MM.1S (cell line): ENCODE measurements around the gene GP9.

Experiments used
- DNase-seq: peaks from one replicate; pipeline ENCODE4 v3.0.0-alpha.2; 2015
- H2AFZ ChIP-seq: fragments of 300-600 bp; sonication (generic); 2 replicates; pipeline ENCODE4 v1.6.0; 2016; ENCODE audit warnings: antibody characterized with exemption, low read length
- H3F3A ChIP-seq: fragments of 300-600 bp; sonication (generic); 2 replicates; pipeline ENCODE4 v1.6.1; 2016; ENCODE audit warnings: mild to moderate bottlenecking, antibody characterized with exemption, low read length, moderate library complexity, mixed read lengths; ENCODE audit not compliant: insufficient read depth
- H3K27ac ChIP-seq: fragments of 300-600 bp; sonication (generic); 2 replicates; pipeline ENCODE4 v1.5.1; 2016; ENCODE audit warnings: mild to moderate bottlenecking, low read length
- H3K27me3 ChIP-seq: fragments of 300-600 bp; sonication (generic); replicated peaks from 2 replicates; pipeline ENCODE4 v1.6.0; 2016; ENCODE audit warnings: low read length; ENCODE audit not compliant: insufficient read depth
- H3K36me3 ChIP-seq: fragments of 300-600 bp; sonication (generic); replicated peaks from 2 replicates; pipeline ENCODE4 v1.6.1; 2016; ENCODE audit warnings: mild to moderate bottlenecking, low read length, mixed read lengths; ENCODE audit not compliant: insufficient read depth
- H3K4me1 ChIP-seq: fragments of 300-600 bp; sonication (generic); 2 replicates; pipeline ENCODE4 v1.6.1; 2016; ENCODE audit warnings: low read length, mixed read lengths
- H3K4me2 ChIP-seq: fragments of 300-600 bp; sonication (generic); 2 replicates; pipeline ENCODE4 v1.6.0; 2016; ENCODE audit warnings: low read depth, low read length
- H3K4me3 ChIP-seq: fragments of 300-600 bp; sonication (generic); 2 replicates; pipeline ENCODE4 v1.5.1; 2016; ENCODE audit warnings: low read length, mixed read lengths
- H3K79me2 ChIP-seq: fragments of 300-600 bp; sonication (generic); 2 replicates; pipeline ENCODE4 v1.6.1; 2016; ENCODE audit warnings: mixed run types, low read length, mixed read lengths
- H3K9ac ChIP-seq: fragments of 300-600 bp; sonication (generic); 2 replicates; pipeline ENCODE4 v1.6.1; 2016; ENCODE audit warnings: low read length, mixed read lengths
- H3K9me2 ChIP-seq: fragments of 300-600 bp; sonication (generic); replicated peaks from 2 replicates; pipeline ENCODE4 v1.6.1; 2016; ENCODE audit warnings: mild to moderate bottlenecking, low read length, mixed read lengths; ENCODE audit not compliant: insufficient read depth
- H3K9me3 ChIP-seq: fragments of 300-600 bp; sonication (generic); replicated peaks from 2 replicates; pipeline ENCODE4 v1.6.1; 2016; ENCODE audit warnings: mild to moderate bottlenecking, low read length, mixed read lengths; ENCODE audit not compliant: insufficient read depth
- H4K20me1 ChIP-seq: fragments of 300-600 bp; sonication (generic); 2 replicates; pipeline ENCODE4 v1.6.1; 2016; ENCODE audit warnings: mild to moderate bottlenecking, low read length, moderate library complexity, mixed read lengths; ENCODE audit not compliant: insufficient read depth
- CTCF ChIP-seq: fragments of 300-600 bp; sonication (generic); IDR thresholded peaks from 2 replicates; pipeline ENCODE4 v1.5.1; 2016; ENCODE audit warnings: antibody characterized with exemption, low read length, mixed read lengths
- EZH2 ChIP-seq: fragments of 300-600 bp; sonication (generic); optimal IDR thresholded peaks from 2 replicates; pipeline ENCODE3; 2017; ENCODE audit warnings: low read depth, mild to moderate bottlenecking, antibody characterized with exemption, low read length, mixed read lengths
- EZH2phosphoT487 ChIP-seq: fragments of 300-600 bp; sonication (generic); IDR thresholded peaks from 2 replicates; pipeline ENCODE4 v1.6.1; 2018; ENCODE audit warnings: antibody characterized with exemption, low read length

GP9 gene

GRCh38 chr3:129018751-129019150 is 41.8 kb upstream of the GP9 start:
- no peaks in the 10 kb centered on the region for H3K9me3 ChIP-seq
- no peaks in the 10 kb centered on the region for H3F3A ChIP-seq
- no peaks in the 10 kb centered on the region for H3K79me2 ChIP-seq
- no peaks in the 10 kb centered on the region for H3K27me3 ChIP-seq
- H3K4me1 ChIP-seq, result peaks cover 8% of the 10 kb centered on the region
- DNase-seq, result no peak
- TF ChIP-seq CTCF, result no peak
- TF ChIP-seq EZH2, result no peak
- TF ChIP-seq EZH2phosphoT487, result no peak
- H3K4me2 ChIP-seq, result no peak overlapping the region
- H2AFZ ChIP-seq, result no peak overlapping the region
- H3K9me2 ChIP-seq, result no peaks in the 10 kb centered on the region
- no peak overlapping the region for H3K4me3 ChIP-seq
- H4K20me1 ChIP-seq, result no peaks in the 10 kb centered on the region
- no peaks in the 10 kb centered on the region for H3K36me3 ChIP-seq
- H3K27ac ChIP-seq, result no peak overlapping the region
- no peak overlapping the region for H3K9ac ChIP-seq

GRCh38 chr3:129019266-129019665 is 41.3 kb upstream of the GP9 start:
- Histone ChIP-seq H3F3A (no peaks in the 10 kb centered on the region), H3K9me2 (no peaks in the 10 kb centered on the region), H3K4me3 (no peak overlapping the region), H3K9ac (no peak overlapping the region), H3K36me3 (no peaks in the 10 kb centered on the region), H3K27ac (no peak overlapping the region), H3K4me2 (no peak overlapping the region), H3K9me3 (no peaks in the 10 kb centered on the region), H4K20me1 (no peaks in the 10 kb centered on the region), H2AFZ (no peak overlapping the region), H3K79me2 (no peaks in the 10 kb centered on the region), H3K4me1 (peaks cover 8% of the 10 kb centered on the region), H3K27me3 (no peaks in the 10 kb centered on the region)
- no peak for DNase-seq
- TF ChIP-seq EZH2phosphoT487, result no peak
- TF ChIP-seq EZH2, result no peak
- TF ChIP-seq CTCF, result no peak

- Histone ChIP-seq H3K9me3 (no peaks in the 10 kb centered on the region), H2AFZ (no peak overlapping the region), H3F3A (no peaks in the 10 kb centered on the region), H3K27me3 (no peaks in the 10 kb centered on the region), H3K9ac (no peak overlapping the region), H3K36me3 (no peaks in the 10 kb centered on the region), H3K9me2 (no peaks in the 10 kb centered on the region), H3K79me2 (no peaks in the 10 kb centered on the region), H3K4me3 (no peak overlapping the region), H3K4me2 (no peak overlapping the region), H3K4me1 (peaks cover 5% of the 10 kb centered on the region), H4K20me1 (no peaks in the 10 kb centered on the region), H3K27ac (no peak overlapping the region)
- TF ChIP-seq EZH2phosphoT487 (no peak), EZH2 (no peak), CTCF (no peak)
- DNase-seq, result no peak
Observed at GRCh38 chr3:129020691-129021090, 39.9 kb upstream of the GP9 start.
